GM19023 (cell line): ENCODE data around the gene CABP7.

Source experiments
- ATAC-seq: cut with Tn5 transposase; IDR thresholded peaks from one replicate; pipeline ENCODE4 v1.9.1; 2021; ENCODE audit warnings: mild to moderate bottlenecking, moderate library complexity; ENCODE audit not compliant: unreplicated experiment

The CABP7 gene

DNA sequence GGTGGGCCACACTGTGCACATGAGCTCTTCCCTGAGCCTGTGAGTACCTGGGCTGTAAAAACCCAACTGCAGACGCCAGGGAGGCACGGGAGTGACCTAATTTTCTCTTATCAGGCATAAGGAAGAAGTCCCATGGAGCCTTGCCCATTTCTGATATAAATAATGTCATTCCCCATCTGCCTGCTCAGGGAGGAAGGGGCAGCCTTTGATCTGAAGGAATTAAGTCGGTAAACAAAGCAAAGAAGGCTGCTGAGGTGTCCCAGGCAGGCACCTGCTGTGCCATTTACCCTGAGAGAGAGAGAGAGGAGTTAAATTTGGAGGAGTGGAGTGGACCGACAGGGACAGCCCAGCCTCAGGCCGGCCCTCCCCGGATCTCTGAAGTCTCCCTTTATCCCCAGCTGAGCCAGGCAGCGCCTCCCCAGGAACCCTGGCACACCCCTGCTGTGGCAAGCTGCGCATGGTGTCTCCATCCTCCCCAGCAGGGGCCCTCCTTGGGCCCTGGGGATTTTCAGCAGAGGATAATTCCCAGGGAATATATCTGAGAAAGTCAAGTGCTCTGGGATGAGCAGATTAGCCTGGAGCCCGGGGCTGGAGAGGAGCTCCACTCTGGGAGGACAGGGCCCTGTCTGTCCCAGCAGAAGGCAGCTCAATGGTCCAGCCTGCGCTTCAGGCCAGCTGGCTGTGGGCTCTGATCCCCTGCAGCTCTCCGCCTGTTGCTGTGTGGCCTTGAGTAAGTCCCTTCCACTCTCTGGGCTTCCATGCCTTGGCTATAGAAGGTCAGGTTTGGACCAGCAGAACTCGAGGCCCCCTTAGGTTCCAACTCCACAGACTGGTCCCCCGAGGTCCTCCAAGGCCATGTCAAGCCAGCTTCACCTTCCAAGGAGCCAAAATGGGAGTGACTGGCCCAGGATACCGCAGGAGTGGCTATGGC, 17.5 kb upstream of the CABP7 start:
- no peak for ATAC-seq

DNA sequence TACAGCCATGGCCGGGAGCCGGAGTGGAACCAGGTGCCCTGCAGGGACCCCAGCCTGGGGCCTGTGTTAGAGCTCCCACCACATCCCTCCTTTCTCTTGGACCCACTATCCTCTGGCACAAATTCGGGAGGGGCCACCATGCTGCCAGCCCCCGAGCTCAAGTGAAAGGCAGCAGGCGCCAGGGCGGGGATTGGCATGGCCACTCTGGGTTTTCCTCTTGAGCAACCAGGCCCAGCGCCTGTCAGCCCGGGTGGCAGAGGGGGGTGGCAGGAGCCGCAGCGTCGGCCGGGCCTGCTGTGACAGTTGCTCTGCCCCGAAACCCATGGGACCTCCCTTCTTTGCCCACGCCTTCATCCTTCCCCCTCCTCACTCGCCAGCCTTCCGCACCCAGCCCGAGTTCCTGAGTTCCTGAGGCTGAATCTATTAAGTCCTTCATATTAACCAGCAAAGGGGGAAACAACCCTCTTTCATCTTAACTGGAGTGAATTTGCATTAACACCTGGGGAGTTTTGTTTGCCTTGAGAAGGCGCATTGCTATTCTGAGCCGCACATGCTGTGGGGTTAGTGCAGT, 16.8 kb upstream of the CABP7 start:
- no peak for ATAC-seq

DNA sequence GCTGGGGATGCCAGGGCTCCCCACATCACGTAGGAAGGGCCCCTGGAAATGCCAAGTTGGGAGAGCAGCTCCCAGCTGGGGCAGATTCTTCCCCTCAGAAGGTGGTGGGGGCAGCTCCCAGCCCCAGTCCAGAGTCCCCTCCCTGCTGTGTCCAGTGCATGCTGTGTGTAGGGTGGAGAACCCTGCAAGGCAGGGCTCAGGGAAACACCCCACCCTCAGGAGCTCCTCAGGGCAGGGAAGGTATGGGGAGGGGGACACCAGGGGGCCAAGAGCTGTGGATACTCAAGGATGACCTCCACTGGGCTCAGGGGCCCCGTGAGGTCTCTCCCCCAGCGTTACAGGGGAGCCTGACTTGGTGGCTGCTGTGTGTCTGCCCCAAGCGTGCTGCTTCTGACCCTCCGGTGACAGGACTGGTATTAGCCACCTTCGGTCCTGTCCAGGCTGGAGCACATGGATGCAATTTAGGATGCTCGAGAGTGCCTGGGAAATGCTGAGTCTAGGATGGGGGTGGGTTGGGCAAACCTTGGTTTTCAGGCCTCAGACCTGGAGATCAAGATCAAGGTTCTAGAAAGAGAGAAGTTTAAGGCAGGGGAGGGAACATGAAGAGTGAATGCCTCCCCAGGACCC, 16.1 kb upstream of the CABP7 start:
- ATAC-seq, result no peak

DNA sequence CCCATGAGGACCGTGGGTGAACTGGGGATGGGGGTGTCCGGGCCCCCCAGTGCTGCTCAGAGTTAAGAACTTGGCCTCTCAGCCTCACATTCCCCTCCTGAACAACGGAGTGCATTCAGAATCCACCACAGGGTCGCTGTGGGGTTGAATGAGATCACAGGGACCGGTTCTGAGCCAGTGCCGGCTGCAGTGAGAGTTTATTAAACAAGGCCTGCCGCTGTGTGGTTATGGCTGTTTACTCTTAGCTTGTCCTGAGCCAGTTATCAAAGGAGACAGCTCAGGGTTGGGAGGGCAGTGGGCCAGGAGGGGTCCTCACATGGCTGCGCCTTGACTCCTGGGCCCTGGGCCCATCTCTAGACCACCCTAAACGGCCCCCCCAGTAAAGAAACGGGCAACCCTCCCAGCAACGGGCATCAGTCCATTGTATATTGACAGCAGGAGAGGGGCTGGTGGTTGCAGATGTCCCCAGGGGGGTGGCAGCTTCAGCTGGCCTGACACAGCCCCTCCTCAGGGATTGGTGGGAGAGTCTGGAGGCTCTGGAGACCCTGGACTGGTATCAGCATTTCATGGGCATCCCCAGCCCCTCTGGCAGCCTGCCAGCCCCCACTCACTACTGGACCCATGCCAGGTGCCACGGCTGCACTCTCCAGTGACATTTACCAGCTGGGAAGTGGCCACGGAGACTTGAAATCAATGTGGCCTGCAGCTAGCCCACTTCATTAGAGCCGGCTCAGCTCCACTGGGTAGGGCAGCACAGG, 15.1 kb upstream of the CABP7 start:
- ATAC-seq, result no peak

DNA sequence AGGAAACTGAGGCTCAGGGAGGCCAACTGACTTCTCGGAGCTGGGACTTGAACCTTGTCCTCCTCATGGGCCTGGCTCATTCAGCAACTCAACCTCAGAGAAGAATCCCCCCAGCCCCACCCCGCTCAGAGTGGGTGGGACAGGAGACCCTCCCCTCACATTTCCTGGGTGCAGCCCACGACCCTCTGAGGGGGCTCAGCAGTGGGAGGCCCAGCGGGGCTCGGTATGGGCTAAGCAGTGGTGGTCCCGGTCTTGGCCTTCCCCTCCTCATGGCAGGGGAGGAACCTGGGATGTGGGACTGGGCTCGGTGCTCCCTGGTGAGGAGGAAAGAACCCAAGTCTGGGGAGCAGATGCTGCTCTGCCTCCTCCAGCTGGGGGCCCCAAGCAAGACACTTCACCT, 14.2 kb upstream of the CABP7 start:
- no peak for ATAC-seq

DNA sequence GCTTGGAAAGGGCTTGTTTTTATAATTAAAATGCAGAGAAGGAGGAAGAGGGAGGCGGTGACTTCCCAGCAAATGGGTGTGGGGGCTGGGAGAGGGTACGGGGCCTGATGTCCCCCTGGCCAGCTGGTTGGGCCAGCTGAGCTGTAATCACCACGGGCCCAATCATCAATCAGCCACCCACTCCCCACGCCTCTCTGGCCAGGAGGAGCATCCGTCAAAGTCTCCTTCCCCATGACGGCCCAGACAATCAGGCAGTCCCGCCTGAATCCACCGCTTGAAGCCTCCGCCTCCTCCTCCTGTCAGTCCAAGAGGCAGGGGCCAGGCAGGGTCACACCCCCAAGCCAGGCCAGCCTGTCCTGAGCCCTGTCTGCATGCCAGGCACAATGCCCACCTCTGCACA, 13.3 kb upstream of the CABP7 start:
- ATAC-seq, result no peak

DNA sequence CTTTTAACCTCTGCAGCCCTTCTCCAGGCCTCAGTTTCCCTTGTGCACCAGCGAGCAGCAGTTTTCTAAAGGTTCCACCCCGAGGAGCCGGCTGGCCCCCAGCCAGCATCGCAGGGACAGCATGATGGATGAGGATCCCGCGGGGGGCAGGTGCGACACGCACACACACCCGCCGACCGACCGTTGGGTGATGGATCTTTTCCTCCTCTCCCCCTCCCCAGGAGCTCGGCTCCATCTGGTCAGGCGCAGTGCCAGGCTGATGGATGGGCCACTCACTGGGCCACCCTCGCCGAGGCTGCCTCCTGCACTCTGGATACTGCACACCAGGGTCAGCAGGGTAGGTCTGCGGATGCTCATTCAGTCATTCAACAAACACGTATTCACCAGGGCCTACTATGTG, 12.8 kb upstream of the CABP7 start:
- ATAC-seq, result no peak

DNA sequence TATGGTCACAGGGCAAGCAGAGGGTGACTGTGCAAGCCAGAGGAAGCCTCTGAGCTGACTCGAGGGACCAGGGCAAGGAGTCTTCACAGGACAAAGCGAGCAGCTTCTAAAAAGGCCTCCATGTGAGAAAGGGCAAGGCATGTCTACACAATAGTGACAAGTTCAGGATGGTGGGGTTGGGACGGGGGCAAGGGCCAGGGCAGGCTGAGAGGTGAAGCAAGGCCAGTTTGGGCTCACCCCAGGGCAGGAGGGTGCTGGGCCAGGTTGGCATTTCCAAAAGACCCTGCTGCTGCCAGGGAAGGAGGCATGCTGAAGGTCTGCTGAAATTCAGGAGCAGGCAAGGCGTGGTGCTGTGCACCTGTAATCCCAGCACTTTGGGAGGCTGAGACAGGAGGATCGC, 12.3 kb upstream of the CABP7 start:
- no peak for ATAC-seq

DNA sequence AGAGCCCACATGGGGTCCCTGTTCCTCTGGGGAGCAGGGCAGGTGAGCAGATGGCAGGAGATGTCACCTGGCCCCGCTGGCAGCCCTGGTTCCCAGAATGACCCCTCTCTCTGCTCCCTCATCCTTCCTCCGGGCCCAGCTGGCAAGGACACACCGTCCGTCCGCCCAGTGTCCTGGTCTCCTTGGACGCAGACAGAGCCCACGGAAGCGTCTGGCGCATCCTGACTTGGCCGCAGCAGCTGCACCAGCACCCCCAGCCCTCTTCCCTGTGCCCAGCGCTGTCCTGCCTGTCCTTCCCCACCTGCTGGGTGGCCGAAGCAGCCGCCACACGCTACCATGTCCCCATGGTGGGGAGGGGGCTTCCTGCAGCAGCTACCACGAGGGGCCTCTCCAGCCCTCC, 9.6 kb upstream of the CABP7 start:
- ATAC-seq, result no peak

DNA sequence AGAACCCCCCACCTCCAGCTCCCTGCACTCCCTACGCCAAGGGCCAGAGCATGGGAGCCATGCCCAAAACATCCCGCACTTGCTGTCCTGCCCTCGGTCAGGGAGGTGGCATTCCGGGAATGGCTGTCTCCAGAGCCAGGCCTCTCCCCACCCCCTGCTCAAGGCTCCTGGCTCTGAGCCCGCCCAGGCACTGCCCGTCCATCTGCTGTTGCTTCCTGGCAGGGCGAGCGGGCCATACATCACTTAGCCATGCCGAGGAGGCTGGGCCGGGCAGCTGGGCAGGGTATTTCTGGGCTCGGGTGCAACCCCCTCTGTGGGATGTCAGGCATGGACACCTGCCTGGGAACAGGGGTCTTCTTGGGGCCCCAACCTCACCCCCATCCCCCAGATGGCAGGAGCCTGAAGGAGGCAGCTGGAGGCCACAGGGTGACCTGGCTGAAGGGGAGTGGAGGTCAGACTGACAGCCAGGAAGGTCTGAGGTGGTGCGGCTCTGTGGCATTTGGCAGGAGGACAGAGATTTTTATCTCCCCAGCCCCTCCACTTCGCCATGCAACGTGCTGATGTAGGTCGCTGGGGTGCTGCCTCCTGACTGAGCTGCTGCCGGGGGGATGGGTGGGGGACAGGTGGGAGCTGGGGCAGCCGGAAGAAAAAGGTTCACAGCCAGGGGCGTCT, 8.7 kb upstream of the CABP7 start:
- ATAC-seq, result no peak

DNA sequence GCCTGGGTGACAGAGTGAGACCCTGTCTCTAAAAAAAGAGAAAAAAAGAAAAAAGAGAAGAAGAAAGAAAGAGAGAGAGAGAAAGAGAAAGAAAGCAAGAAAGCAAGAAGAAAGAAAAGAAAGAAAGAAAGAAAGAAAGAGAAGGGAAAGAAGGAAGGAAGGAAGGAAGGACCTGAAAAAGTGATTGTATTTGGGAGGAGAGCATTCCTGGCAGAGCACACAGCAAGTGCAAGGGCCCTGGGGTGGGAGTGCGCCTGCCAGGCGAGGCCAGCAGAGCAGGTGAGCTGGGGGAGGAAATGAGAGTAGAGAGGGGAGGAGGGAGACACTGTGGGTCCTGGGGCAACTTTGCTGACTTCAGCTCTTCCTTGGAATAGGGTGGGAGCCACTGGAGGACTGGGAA, 7.7 kb upstream of the CABP7 start:
- no peak for ATAC-seq

DNA sequence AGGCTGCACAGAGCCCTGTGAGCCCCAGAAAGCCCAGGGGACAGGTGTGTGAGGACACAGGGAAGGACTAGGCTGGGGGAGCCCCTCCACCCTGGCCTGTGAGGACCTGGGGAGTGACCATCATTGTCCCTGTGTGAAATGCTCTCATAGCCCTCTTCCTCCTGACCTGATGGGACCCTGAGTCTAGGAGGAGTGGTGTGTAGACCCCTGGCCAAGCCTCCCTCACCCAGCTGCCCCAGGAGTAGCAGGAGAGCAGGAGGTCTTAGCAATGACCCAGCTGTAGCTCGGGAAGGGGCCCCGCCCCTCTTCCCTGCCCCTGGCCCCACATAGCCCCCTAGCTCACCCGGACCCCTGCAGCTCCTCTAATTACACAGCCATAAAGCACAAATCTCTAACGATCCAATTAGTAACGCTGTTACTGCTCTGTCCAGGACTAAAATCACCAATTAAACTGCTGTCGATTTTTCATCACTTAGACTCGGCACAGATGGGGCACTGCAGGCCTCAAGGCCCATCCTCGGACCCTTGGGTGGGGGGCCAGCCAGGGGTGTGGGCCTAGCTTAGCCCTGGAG, 6.6 kb upstream of the CABP7 start:
- ATAC-seq, result no peak

DNA sequence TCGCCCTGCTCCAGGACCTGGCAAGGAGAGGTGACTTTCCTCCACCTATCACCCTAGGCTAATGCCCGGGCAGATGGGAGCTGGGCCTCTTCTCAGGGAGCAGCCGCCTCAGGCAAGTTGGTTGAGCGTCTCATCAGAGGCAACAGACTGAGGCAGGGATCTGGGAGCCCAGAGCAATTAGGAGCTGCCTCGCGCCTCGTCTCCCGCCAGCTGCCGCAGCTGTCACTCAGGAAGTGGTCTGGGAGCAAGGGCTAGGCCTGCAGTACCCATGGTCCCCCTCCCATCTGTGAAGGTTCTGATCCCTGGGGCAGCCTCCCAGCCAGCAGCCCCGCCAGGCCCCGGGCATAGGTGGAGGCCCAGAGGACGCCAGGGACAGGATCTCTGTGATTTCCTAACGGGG, 4.6 kb upstream of the CABP7 start:
- no peak for ATAC-seq

DNA sequence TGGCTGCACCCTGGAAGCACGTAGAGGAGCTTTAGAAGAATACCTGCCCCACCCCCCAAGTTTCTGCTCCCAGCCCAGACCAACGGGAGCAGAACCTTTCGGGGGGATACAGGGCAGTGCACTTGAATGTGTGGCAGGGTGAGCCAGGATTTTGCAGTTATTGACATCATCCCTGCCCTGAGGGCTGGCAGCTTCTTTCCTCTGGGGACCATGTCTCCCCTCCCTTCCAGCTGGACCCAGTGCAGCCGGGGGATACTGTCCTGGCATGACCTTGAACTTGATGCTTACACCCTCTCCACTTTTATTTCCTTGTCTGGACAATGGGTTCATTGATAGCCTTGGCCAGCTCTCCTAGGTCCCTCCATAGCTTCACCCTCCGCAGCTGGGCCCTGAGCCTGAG, 4.1 kb upstream of the CABP7 start:
- ATAC-seq, result no peak

DNA sequence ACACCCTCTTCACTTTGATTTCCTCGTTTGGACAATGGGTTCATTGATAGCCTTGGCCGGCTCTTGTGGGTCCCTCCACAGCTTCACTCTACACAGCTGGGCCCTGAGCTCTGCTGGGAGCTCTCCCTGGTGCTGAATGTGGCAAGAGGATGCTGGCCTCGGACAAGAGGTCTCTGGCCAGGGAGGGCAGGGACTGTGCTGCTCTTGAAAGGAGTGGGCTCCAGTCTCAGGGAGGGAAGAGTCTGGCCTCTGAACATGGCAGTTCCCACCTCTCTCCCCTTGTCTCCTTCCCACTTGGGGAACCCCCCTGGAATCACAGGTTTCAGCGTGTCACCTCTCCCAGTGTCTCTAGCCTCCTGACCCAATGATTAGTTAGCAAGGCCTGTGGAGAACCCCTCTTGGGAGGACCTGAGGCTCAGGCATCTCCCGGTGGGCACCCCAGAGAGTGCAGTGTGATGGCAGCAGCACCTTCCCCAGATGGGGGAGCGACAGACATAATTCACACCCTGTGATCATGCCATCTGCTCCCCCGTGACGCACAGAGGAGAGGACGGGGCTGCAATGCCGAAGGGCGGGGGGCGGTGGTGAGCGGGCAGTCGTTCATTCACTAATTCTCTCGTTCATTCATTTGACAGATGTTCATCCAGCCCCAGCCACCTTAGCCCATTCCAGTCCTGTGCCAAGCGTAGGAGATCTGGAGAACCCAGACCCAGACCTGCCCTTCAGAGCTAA, 2.8 kb upstream of the CABP7 start:
- ATAC-seq, result no peak

DNA sequence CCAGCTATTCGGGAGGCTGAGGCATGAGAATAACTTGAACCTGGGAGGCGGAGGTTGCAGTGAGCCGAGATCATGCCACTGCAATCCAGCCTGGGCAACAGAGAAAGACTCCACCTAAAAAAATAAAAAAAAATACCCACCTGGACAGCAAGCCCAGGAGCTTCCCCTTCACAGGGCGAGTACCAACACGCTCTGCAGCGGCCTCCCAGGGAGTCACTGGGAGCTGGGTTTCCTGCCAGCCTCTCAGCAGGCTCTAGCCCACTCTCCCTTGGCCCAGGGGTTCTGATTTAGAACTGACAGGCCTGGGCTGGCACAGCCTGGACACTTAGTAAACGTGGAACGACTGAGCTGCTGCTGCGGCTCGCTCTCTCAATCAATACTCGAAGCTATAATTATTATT, 2.0 kb upstream of the CABP7 start:
- ATAC-seq, result no peak

DNA sequence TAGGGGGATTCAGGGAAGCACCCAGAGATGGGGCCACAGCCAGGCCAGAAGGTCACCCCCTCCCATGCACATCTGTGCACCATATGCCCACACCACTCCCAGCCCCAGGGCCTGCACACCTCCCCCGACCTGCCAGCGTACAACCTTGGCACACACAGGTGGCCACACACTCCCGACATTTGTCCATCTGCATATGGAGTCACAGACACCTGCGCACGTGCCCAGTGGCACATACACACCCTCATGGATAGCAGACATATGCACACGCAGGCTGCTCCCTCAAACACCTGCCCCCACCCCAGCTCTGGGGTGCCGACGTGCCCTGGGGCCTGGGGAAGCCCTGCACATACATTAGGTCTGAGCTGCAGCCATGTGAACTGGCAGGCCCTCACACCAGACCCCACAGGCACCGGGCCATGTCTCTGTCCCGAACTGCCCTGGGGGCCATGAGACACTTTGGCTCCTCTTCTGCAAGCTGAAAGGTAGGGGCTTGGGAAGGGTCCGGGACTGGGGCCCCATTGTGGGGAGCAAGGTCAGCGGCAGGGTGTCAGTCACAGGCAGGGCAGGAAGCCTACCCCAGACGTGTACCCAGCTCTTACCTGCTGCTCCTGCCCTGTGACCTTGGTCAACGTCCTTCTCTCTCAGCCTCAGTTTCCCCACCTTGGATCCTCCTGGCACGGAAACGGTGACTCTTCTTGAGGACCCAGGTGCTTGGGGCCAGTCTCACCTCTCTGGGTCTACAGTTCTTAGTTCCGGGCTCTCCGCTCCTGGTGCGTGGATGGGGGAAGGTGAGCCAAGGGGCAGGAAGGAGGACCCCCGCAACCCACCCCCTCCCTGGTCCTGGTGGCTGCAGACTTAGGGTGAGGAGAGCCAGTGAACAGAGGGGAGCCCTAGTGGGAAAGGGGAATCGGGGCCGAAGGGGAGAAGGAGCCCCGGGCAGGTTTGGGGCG, 579 bp upstream of the CABP7 start:
- ATAC-seq, result no peak

DNA sequence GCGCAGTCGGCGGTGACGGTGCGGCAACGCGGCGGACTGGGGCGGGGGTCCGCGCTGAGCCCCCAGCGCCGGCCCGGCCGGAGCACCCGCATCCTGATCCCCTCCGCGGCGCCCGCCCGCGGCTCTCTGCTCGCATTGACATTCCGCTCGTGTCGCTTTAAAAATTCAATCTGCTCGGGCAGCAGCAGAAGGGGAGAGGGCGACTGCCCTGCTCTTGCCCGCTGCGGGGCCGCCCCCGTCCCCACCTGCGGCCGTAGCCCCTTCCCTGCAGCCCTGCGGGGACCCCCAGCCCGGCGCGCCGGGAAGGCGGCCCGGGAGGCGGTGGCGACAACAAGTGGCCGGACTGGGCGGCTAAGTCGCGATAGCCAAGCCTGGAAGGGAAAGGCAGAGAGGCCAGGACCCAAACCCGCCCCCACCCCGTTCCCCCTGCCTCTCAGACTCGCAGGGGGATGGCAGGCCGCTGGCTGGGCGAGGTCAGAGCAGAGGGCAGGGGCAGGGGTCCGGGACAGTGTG, 1.1 kb downstream of the CABP7 start:
- ATAC-seq, result no peak

DNA sequence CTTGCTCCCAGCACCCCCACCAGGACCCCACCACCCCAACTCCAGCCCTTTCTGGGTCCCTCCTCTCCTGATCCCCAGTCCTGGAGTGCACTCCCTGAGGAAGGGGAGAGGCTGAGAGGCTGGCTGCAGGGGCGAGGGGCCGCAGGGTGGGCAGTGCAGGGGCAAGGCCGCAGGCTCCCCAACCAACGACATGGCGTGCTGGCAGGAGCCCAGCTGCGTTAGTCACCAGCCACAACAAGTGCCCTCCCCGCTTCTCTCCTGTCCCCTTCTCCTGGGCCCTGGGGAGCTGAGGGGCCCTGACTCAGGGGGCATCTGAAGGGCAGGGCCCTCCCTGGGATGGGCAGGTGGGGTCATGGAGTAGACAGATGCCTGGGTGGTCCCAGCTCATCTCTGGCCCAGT, 2.3 kb downstream of the CABP7 start:
- no peak for ATAC-seq
